SW 1271 (cell line): Measurements from ENCODE around the gene SAA2.
"Not testable (repeated sequence)": the region's sequence is repeated elsewhere in the genome, so short reads cannot be mapped to it uniquely, and the experiment has no call there.

Experiments used
- DNase-seq, 2 experiments: peaks; one replicate each; lab custom pipeline; 2025; lab: John Stamatoyannopoulos, UW

The SAA2 gene

GRCh38 chr11:18247191-18247581 is 1.3 kb downstream of the SAA2 start:
- not testable (repeated sequence) for DNase-seq

DNA sequence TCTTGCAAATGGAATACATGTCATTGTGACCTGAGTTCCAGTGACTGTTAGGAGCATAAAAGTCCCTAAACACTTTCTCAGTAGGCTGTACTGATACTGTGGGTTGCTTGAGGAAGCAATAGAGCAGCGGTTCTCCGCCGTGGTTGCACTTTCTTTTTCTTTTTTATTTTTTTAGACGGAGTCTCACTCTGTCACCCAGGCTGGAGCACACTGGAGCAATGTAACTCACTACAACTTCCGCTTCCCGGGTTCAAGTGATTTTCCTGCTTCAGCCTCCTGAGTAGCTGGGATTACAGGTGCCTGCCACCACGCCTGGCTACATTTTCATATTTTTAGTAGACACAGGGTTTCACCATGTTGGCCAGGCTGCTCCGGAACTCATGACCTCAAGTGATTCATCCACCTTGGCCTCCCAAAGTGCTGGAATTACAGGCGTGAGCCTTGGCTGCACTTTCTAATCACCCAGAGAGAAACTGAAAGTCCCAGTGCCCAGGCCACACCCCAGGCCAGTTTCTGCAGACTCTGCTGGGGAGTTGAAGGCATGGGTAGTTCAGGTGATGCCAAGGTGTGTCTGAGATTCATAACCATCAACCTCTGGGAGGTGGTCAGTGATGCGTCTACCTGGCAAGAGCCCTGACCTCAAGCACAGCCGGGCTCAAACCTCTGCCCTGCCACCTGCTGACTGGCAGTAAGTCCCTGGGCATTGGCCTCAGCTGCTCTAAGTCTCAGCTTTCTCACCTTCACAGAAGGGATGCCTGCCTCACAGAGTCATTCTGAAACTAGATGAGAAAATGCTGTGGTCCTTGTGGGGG is 1.9 kb downstream of the SAA2 start:
- DNase-seq, result not testable (repeated sequence)

DNA sequence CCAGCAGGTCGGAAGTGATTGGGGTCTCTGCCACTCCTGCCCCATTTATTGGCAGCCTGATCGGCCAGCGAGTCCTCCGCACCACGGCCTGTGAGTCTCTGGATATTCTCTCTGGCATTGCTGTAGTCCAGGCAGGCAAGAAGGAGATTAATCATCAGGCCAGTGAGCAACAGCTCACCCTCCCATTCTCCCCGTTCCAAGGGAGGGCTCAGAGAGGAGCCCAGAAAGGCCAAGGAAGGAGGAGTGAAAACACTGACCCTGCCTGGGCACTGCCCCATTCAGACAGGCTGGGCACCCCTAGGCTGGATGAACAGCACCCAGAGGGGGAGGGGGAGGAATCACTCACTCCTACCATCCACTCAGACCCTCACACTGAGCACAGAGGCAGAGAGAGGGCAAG is 3.1 kb downstream of the SAA2 start:
- no peak for DNase-seq

DNA sequence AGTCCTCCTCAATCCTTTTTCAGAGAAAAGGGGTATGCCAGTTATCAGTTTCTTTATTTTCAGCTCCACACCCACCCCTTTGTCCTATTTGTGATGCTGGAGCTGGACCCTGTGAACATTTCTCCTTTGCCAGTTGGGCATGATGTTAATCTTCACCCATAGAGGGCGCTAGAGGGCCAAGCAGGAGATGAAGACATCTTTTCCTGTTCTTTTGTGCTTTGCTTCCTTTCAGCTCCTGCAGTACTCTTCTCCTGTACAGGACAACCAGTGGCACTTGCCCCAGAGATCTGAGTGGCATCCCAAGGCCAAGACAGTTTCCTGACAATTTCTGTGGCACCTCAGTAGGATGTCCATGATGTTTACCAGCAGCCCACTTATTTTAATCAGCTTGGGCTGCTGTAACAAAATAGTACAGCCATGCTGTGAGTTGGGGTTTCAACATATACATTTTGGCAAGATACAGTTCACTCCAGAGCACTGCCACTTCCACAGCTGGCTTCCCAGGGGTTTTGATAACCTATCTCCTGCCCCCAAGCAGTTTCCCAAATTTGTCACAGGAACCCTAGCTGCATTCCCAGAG is 4.6 kb downstream of the SAA2 start:
- DNase-seq, result peak in 1 of 2 experiments; percentile 80

GRCh38 chr11:18239655-18240054 is 8.8 kb downstream of the SAA2 start:
- no peak for DNase-seq

DNA sequence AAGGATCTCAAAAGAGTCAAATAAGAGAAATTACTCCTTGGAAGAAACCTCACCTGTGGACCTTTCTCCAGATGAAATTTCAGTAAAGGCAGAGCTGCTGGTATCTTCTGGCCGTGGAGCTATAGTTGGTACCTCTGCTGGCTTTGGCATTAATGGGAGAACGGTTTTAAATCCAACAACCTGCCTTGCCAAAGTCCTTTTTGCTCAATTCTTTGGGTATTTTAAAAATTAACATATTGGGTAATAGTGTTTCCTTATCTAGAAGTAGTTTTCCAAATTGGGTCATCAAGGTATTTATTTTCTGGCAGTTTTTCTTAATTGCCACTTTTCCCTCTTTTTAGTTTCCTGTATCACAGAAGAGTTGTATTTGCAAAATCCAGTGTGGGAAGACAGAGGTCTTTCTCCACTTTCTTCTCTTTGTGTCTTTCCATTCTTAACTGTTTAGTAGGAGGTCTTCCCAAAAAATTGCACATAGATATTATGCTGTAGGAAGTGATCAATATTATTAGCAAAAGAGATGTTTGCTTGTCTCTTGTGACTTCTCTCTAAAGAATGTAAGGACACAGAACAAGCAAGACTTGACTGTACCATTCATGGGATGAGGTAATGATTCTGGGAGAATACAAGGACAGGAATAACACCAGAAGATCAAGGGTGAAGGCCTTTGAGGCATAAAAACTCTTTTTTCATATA is 11.7 kb downstream of the SAA2 start, which contains the start of gene SAA4:
Gene SAA4 (minus strand): TSS at position 139 of the 693 bp plus-strand sequence. CDS start 876 bp downstream, outside the sequence.
- DNase-seq, result no peak

- no peak for DNase-seq
These were observed 12.8 kb downstream of the SAA2 start for GRCh38 chr11:18235394-18236334.

- no peak for DNase-seq
These were observed 14.6 kb downstream of the SAA2 start for GRCh38 chr11:18233912-18234311.

DNA sequence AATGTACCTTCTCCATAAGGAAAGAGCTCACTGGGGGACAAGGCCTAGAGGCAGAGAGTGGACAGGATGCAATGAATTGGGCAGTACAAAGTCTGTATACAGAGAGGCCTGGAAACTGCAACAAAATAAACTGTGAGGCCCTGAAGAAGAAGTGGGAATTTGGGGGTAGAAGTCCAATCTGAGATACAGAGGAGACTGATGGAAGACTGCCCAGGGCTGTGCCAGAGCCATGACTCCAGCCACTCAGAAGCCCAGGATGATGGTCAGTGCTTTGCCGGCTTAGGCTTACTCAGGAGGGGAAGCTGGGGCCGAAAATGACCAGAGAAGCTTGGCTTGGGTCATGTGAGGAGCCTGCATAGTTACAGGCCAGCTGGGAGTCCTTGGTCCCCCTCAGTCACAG is 17.6 kb downstream of the SAA2 start:
- no peak for DNase-seq

GRCh38 chr11:18229501-18229900 is 19.0 kb downstream of the SAA2 start:
- no peak for DNase-seq

DNA sequence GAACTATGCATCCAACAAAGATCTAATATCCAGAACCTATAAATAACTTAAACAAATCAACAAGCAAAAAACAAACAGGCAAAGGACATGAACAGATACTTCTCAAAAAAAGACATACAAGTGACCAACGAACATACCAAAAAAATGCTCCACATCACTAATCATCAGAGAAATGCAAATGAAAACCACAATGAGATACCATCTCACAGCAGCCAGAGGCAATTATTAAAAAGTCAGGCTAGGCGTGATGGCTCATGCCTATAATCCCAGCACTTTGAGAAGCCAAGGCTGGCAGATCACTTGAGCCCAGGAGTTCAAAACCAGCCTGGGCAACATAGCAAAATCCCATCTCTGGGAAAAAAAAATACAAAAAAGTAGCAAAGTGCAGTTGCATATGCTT is 22.6 kb downstream of the SAA2 start:
- no peak for DNase-seq

- no peak for DNase-seq
These were observed 24.7 kb downstream of the SAA2 start for GRCh38 chr11:18223591-18224387.

DNA sequence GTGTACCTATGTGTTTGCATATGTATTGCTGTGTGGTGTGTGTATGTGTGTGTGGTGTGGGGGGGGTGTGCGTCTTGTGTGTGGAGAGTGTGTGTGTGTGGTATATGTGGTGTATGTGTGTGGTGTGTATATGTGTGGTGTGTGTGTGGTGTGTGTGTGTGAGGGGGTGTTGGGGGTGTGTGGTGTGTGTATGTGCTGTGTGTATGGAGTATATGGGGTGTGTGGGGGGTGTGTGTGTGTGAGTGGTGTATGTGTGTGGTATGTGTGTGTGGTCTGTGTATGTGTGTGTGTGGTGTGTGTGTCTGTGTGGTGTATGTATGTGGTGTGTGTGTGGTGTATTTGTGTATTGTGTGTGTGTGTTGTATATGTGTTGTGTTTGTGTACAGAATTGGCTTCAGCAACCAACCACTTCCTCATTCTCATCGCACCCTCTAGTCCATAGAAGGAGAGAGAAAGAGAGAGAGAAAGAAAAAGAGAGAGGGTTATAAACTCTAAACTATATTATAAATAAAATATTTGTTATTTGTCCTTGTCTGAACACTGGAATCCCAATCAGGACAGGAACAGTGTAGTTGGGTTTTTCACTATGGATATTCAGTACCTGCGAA is 25.6 kb downstream of the SAA2 start:
- no peak for DNase-seq

DNA sequence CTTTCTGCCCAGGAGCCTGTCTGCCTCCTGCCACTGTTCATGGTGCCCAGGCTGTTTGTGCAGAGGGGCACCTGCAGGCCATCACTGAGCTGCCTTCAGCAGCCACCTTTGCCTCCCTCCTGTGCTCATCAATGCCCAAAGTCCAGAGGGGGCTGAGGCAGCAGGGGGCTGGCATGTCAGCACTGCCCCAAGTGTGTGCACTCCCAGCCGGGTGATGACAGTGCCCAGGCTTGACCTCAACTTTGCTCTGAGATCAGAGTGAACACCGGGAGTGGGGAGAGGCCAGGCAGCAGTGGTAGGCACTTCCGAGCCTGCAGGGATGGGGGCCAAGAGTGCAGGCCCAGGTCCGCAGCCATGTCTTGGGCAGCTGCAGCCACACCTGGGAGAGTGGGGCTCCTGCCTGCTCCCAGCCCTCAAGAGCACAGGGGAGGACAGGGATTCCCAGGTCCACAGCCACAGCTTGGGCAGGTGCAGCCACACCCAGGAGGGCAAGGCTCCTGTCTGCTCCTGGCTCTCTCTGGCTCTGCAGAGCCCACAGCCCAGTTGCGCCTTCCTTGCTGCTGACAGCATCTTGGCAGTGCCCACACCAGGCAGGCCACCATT is 27.1 kb downstream of the SAA2 start:
- no peak for DNase-seq

GRCh38 chr11:18209058-18209457 is 39.4 kb downstream of the SAA2 start:
- no peak for DNase-seq

- no peak for DNase-seq
These were observed 43.7 kb downstream of the SAA2 start for GRCh38 chr11:18204771-18205170.

- DNase-seq, result no peak
These were observed 44.2 kb downstream of the SAA2 start for GRCh38 chr11:18204220-18204619.

GRCh38 chr11:18203723-18204122 is 44.7 kb downstream of the SAA2 start:
- peak in 1 of 2 experiments; percentile 23 for DNase-seq

- not testable (repeated sequence) for DNase-seq
These were observed 50.7 kb downstream of the SAA2 start for GRCh38 chr11:18197738-18198137.

DNA sequence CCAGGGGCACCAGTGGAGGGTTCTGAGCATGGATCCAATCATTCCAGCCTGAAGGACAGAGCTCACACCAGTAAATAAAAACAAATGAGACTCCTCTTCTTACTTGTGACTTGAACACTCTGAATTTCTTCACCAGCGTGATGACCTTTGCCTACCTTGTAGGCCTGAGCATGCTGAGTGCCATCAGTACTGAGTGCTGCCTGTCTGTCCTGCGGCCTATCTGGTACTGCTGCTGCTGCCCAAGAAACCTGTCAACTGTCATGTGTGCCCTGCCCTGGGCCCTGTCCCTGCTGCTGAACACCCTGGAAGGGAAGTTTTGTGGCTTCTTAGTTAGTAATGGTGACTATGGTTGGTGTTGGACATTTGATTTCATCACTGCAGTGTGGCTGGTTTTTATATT is 51.9 kb downstream of the SAA2 start:
- no peak for DNase-seq
